DMS 273 treated with DMSO at 0.1 percent for 48 hours (cell line): Measurements from ENCODE around the gene ERC2.
A peak's percentile ranks its signal among the peaks of the same experiment; 100 is the strongest.
"Not testable (repeated sequence)": the region's sequence is repeated elsewhere in the genome, so short reads cannot be mapped to it uniquely, and the experiment has no call there.

Experiments used
- DNase-seq: peaks from one replicate; lab custom pipeline; 2025; lab: John Stamatoyannopoulos, UW

ERC2 gene

DNA sequence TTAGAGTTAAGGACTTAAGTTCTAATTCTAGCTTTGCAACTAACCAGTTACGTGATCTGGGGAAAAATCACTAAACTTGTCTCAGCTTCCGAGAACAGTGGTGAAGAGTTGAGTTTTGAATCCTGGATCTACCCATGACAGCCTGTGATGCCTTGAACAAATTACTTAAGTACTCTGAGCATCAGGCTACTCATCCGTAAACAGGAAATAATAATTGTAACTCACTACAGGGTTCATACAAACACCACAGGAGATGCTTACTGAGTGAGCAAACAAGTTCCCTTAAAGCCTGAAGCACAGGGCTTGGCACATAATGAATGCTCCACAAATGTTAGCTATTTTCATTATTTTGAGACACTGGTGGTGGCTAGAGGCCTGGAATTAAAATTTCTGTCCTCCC lies 158.8 kb downstream of the ERC2 start:
- DNase-seq = no peak

DNA sequence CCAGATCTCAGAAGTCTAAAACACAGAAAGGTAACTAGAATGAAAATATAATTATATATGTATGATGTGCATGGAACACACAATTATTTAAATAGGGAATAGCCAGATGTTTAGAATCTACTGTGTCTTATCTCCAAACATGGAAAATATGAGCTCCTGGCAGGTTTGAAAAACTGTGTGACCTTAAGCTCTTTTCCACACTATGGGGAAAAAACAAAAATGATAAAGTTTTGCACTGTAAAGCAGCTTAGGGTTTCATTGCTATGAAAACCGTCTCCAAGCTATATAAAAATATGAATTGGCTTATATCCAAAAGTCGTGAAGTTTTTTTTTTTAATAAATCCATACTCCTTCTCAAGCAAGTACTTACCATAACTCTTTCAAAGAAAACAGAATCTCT lies 159.8 kb downstream of the ERC2 start:
- no peak for DNase-seq

GRCh38 chr3:56304069-56304468 lies 164.2 kb downstream of the ERC2 start:
- DNase-seq = no peak

- no peak for DNase-seq
Observed at GRCh38 chr3:56303487-56303886, 164.8 kb downstream of the ERC2 start.

DNA sequence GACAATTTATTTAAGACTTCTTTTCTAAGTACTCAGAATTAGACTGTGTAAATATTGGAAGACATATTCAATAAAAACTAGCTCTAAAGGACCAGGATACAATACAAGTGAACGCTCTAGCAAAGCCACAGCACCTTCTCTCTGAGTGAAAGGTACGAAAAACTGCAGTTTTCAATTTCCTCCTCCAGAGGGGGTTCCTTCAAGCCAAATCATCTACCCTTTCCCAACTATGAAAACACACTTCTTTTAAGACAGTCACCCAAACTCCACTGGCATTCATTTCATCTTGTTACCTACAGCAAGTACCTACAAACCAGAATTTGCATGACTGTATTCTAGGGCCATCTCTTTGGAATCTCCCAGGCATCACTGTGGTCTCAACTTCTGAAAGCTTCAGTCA lies 165.8 kb downstream of the ERC2 start:
- no peak for DNase-seq

DNA sequence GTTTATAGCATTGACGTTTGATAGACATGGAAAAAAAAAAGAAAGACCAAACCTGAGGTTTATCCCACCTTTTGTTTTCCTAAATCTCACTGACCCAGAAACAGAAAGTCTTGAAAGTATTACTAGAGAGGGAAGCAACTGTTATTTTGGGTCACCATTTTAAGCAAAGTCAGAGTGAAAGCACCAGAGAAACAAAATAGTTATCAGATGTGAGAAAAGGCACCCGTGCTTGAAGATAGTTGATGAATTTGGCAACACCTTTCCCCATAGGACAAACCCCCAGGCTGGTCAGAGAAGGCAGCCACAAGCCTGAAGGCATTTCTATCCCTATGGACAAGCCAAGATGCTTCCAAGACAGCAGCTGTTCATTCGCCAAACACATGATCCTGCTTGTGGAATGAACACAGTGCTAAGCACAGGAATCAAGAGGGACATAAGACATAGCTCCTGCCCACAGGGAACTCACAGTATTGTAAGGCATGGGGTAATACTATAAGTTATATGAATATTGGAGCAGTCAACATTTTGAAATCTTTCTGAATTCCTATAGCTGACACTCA lies 170.9 kb downstream of the ERC2 start:
- no peak for DNase-seq

GRCh38 chr3:56296361-56296760 lies 171.9 kb downstream of the ERC2 start:
- DNase-seq = no peak

- no peak for DNase-seq
Observed at GRCh38 chr3:56295161-56295560, 173.1 kb downstream of the ERC2 start.

DNA sequence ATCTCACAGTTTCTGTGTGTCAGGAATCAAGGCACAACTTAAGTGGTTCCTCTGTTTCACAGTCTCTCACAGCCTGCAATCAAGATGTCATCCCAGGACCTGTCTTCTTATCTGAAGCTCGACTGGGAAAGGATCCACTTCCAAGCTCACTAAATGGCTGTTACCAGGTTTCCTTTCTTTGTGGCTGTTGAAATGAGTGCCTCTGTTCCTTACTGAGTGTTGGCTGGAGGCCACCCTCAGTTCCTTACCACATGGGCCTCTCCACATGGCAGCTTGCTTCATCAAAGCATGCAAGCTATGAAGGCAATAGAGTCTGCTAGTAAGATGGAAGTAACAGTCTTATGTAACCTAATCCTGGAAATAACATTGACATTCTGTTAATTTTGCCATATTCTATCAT lies 174.0 kb downstream of the ERC2 start:
- no peak for DNase-seq

GRCh38 chr3:56291953-56292352 lies 176.3 kb downstream of the ERC2 start:
- DNase-seq = no peak

DNA sequence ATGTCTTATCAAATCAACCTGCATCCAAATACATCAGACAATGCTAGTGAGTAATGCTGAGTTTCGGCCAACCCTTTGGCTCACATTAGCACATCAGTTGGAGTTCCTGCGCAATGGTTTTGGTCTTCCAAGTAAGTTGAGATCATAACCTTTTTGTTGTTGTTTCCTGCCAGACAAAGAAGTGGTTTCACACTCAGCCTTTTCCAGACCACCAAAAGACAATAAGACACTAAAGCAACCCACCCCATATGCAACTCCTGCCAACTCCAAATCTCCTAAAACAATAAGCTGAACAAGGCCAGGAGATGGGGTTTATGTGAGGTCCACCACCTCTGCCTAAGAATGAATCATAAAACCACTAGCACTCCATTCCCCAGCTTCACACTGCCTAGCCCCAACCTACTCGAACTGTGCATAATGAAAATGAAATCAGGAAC lies 177.0 kb downstream of the ERC2 start:
- no peak for DNase-seq

- DNase-seq = no peak
Observed at GRCh38 chr3:56290374-56290773, 177.9 kb downstream of the ERC2 start.

DNA sequence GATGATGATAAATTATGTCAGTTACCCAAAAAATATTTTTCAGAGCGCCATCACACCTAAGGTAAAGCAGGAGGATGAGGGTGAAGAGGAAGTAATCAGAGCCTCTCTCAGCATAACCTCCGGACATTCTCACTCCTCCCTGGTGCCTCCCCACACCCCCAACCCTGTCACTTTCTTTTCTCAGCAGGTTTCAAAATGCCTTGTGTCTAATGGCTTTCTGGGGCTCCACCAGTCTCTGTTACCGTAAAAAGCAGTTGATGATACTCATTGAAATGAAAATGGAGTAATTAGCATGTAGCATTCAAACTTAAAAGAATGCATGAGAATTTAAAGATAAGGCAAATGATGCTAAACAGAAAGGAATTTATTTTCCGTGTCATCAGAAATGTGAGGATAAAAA lies 180.0 kb downstream of the ERC2 start:
- no peak for DNase-seq

- no peak for DNase-seq
Observed at GRCh38 chr3:56282341-56282740, 185.9 kb downstream of the ERC2 start.

DNA sequence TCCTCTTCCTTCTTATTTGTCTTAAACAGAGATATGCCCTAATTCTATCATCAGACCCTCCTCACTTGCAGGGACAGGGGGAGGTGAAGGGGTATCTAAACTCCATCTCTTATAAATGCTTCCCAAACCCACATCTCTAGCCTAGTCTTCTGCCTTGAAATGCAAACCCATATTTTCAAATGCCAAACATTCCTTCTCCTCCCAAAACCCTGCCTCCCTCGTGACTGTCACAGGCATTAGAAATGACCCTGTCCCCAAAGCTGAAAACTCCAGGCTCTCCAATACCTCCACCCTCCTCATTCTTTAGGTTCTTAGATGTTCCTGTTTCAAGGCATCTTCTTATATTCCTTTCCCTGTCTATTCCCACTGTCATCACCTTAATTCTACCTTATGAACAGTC lies 191.0 kb downstream of the ERC2 start:
- DNase-seq = no peak

DNA sequence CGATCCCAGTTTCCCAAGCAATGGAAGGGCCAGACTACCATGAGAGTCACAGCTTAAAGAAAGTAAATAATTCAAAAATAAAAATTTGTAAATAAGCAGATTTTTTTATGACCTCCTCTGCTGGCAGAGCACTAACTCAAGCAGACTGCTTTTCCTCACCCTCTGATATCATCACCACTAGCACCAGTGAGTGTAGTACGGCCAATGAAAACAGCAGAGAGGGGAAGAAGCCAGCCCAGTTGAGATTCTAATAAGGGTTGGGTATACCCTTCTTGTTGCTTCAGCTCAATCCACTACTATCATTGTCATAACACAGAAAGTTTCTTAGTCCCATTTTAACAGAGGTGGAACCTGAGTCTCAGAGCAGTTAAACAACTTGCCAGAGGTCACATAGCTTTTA lies 193.1 kb downstream of the ERC2 start:
- DNase-seq = no peak

GRCh38 chr3:56269755-56270535 lies 198.3 kb downstream of the ERC2 start:
- DNase-seq = peak; percentile 34

GRCh38 chr3:56268616-56269383 lies 199.5 kb downstream of the ERC2 start:
- DNase-seq = no peak

GRCh38 chr3:56261852-56262251 lies 206.4 kb downstream of the ERC2 start:
- not testable (repeated sequence) for DNase-seq

- DNase-seq = no peak
Observed at GRCh38 chr3:56260262-56260661, 208.0 kb downstream of the ERC2 start.

DNA sequence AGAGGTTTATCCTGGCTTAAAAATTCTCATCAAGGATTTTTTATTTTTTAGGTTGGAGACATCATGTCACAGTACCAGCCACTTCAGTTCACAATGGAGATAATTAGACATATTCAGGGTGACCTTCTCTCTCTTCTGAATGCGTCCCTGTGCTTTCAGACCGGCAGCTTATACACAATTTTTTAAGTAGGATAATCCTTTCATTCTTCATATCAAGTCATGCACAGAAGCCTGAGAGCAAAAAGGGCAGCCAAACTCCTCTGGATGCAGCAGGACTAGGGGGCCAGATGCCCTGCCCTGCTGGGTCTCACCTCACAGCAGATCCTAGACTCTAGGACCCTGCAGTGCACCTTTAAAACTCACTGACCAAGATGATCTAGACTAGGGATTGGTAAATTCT lies 210.4 kb downstream of the ERC2 start:
- no peak for DNase-seq

- no peak for DNase-seq
Observed at GRCh38 chr3:56254835-56255234, 213.4 kb downstream of the ERC2 start.
